Skeletal muscle satellite cell (primary cell): ENCODE measurements around the gene RNPEPL1. TPM values are rescaled to one million over a fixed set of nuclear protein-coding genes. Genes with fewer than 3 reads are reported as not detected.
"Not testable (repeated sequence)": the region's sequence is repeated elsewhere in the genome, so short reads cannot be mapped to it uniquely, and the experiment has no call there.

Experiments
- H3K27me3 ChIP-seq: 2 replicates; pipeline ENCODE4 v1.7.0; 2013; ENCODE audit warnings: low read length; ENCODE audit not compliant: control insufficient read depth, insufficient read depth
- H3K36me3 ChIP-seq: 2 replicates; pipeline ENCODE4 v1.7.0; 2013; ENCODE audit warnings: mild to moderate bottlenecking, control low read depth, low read length; ENCODE audit not compliant: insufficient read depth
- H3K4me1 ChIP-seq: 2 replicates; pipeline ENCODE4 v1.7.0; 2013; ENCODE audit warnings: low read length; ENCODE audit not compliant: control insufficient read depth, insufficient read depth
- H3K4me2 ChIP-seq: 2 replicates; pipeline ENCODE4 v1.7.0; 2013; ENCODE audit warnings: mild to moderate bottlenecking, low read length
- H3K4me3 ChIP-seq: 2 replicates; pipeline ENCODE4 v1.7.0; 2013; ENCODE audit warnings: low read length
- H3K9ac ChIP-seq: 2 replicates; pipeline ENCODE4 v1.7.0; 2013; ENCODE audit warnings: mild to moderate bottlenecking, low read depth, low read length, moderate library complexity
- H3K9me3 ChIP-seq: replicated peaks from 2 replicates; pipeline ENCODE4 v1.7.0; 2013; ENCODE audit warnings: mild to moderate bottlenecking, control low read depth, low read length
- total RNA-seq: library from RNA; depleted of rRNA; stranded (reverse); fragments of >200 nt; gene quantifications from 2 replicates; pipeline ENCODE4 v1.2.3, GENCODE V29; 2012; rRNA removed

Gene RNPEPL1
- 9.6 and 12.5 TPM in 2 replicates for total RNA-seq

- no peaks in the 10 kb centered on the region for H3K27me3 ChIP-seq
- H3K36me3 ChIP-seq = no peaks in the 10 kb centered on the region
- H3K4me1 ChIP-seq = peaks cover 39% of the 10 kb centered on the region
- H3K4me2 ChIP-seq = peak within 1 kb of the TSS; percentile 100
- H3K9me3 ChIP-seq = no peaks in the 10 kb centered on the region
- H3K4me3 ChIP-seq = peak within 1 kb of the TSS; percentile 90
- peak within 1 kb of the TSS; percentile 78 for H3K9ac ChIP-seq
Observed at GRCh38 chr2:240567872-240568677, at the start of gene RNPEPL1. Gene RNPEPL1, plus strand, starts transcription at chr2:240568484. Its CDS starts 103 bp downstream, at chr2:240568587.

GRCh38 chr2:240518981-240519380 lies 49.3 kb upstream of the RNPEPL1 start:
- H3K9me3 ChIP-seq = no peaks in the 10 kb centered on the region
- no peaks in the 10 kb centered on the region for H3K27me3 ChIP-seq
- H3K9ac ChIP-seq = no peak overlapping the region
- no peak overlapping the region for H3K4me3 ChIP-seq
- H3K4me2 ChIP-seq = peak overlapping the region; percentile 48
- H3K4me1 ChIP-seq = peaks cover 9% of the 10 kb centered on the region
- H3K36me3 ChIP-seq = peaks cover 10% of the 10 kb centered on the region

GRCh38 chr2:240519396-240520129 lies 48.7 kb upstream of the RNPEPL1 start:
- Histone ChIP-seq H3K9ac (no peak overlapping the region), H3K4me2 (peak overlapping the region; percentile 48), H3K4me1 (peaks cover 6% of the 10 kb centered on the region), H3K9me3 (no peaks in the 10 kb centered on the region), H3K36me3 (peaks cover 10% of the 10 kb centered on the region), H3K4me3 (peak overlapping the region; percentile 29), H3K27me3 (no peaks in the 10 kb centered on the region)

DNA sequence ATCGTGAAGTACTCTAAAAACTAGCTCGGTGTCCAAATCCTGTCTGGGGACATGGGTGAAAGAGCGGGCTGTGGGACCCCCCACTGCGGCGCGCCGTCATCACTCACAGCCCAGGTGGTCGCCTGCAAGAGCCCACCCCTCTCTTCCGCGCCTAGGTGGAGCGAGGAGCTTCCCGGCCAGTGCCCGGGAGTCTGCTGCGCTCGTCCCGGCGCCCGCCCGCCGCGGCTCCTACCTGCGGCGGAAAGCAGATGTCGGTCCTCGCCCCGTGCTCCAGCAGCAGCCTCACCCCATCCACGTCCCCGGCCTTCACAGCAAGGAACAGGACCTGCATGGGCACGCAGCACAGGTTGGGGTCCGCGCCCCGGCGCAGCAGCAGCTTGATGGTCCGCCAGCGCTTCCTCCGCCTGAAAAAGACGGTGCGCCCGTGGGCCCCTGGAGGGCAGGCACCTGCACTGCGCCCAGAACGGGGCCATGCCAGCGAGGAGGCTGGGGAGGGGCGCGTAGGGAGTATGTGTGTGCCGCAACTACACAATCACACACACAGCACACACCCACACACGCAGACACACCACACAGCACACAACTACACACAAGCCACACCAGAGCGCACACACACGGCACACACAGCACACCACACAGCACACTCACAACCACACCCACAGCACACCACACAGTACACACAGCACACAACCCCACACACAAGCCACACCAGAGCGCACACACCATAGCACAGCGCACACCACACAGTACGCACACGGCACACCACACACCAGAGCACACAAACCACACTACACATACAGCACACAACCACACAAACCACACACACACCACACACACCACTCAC lies 47.9 kb upstream of the RNPEPL1 start:
- H3K36me3 ChIP-seq = peaks cover 14% of the 10 kb centered on the region
- no peak overlapping the region for H3K9ac ChIP-seq
- no peaks in the 10 kb centered on the region for H3K27me3 ChIP-seq
- peak overlapping the region; percentile 48 for H3K4me2 ChIP-seq
- peaks cover 6% of the 10 kb centered on the region for H3K4me1 ChIP-seq
- peaks cover 3% of the 10 kb centered on the region for H3K9me3 ChIP-seq
- H3K4me3 ChIP-seq = peak overlapping the region; percentile 29

DNA sequence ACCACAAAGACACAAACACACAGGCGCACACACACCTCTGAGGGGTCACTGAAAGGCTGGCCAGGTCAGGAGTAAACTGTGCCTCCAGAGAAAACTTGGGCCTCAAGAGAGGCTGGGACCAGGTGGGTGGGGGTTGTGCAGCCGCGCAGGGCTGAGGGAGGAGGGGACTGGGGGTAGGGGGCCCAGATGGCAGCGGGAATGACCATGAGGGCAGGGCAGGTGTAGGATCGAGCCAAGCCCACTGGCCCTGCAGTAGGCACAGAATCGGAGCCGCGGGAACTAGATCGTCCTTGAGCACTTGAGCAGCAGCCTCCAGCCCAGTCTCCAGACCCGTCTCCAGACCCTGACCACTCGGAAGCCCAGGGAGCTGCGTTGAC lies 47.3 kb upstream of the RNPEPL1 start:
- Histone ChIP-seq H3K27me3 (no peaks in the 10 kb centered on the region), H3K4me2 (no peak overlapping the region), H3K9ac (no peak overlapping the region), H3K4me1 (peaks cover 6% of the 10 kb centered on the region), H3K36me3 (peaks cover 19% of the 10 kb centered on the region), H3K9me3 (peaks cover 4% of the 10 kb centered on the region), H3K4me3 (no peak overlapping the region)

DNA sequence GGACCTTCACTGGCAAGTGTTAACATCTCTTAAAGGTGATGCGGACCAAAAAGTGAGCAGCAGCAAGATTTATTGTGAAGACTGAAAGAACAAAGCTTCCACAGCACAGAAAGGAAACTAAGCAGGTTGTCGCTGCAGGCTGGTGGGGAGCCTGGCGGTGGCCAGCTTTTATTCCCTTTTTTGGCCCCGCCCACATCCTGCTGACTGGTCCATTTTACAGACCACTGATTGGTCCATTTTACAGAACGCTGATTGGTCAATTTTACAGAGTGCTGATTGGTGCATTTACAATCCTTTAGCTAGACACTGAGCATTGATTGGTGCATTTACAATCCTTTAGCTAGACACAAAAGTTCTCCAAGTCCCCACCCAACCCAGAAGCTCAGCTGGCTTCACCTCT lies 46.4 kb upstream of the RNPEPL1 start:
- not testable (repeated sequence) for H3K27me3 ChIP-seq, H3K4me2 ChIP-seq, H3K9ac ChIP-seq, H3K9me3 ChIP-seq, H3K4me3 ChIP-seq, H3K4me1 ChIP-seq
- H3K36me3 ChIP-seq = peaks cover 19% of the 10 kb centered on the region

- Histone ChIP-seq H3K4me1 (peaks cover 6% of the 10 kb centered on the region), H3K36me3 (peaks cover 19% of the 10 kb centered on the region), H3K27me3 (no peaks in the 10 kb centered on the region), H3K9ac (no peak overlapping the region), H3K4me3 (no peak overlapping the region), H3K9me3 (peaks cover 8% of the 10 kb centered on the region), H3K4me2 (no peak overlapping the region)
Observed at GRCh38 chr2:240522406-240522805, 45.9 kb upstream of the RNPEPL1 start.

GRCh38 chr2:240523451-240524281 lies 44.6 kb upstream of the RNPEPL1 start:
- H3K36me3 ChIP-seq = peaks cover 19% of the 10 kb centered on the region
- H3K4me1 ChIP-seq = peaks cover 6% of the 10 kb centered on the region
- H3K4me2 ChIP-seq = no peak overlapping the region
- H3K4me3 ChIP-seq = no peak overlapping the region
- H3K9ac ChIP-seq = no peak overlapping the region
- H3K27me3 ChIP-seq = no peaks in the 10 kb centered on the region
- peaks cover 8% of the 10 kb centered on the region for H3K9me3 ChIP-seq

- Histone ChIP-seq H3K9me3 (peaks cover 8% of the 10 kb centered on the region), H3K4me3 (no peak overlapping the region), H3K9ac (no peak overlapping the region), H3K4me2 (no peak overlapping the region), H3K27me3 (no peaks in the 10 kb centered on the region), H3K36me3 (peaks cover 20% of the 10 kb centered on the region), H3K4me1 (peaks cover 2% of the 10 kb centered on the region)
Observed at GRCh38 chr2:240524963-240525718, 43.1 kb upstream of the RNPEPL1 start.

GRCh38 chr2:240525802-240526201 lies 42.5 kb upstream of the RNPEPL1 start:
- Histone ChIP-seq H3K27me3 (no peaks in the 10 kb centered on the region), H3K9me3 (peaks cover 8% of the 10 kb centered on the region), H3K4me2 (no peak overlapping the region), H3K9ac (no peak overlapping the region), H3K4me3 (no peak overlapping the region), H3K36me3 (peaks cover 24% of the 10 kb centered on the region), H3K4me1 (no peaks in the 10 kb centered on the region)
